Measurements from ENCODE around the gene ORM2. TPM values are rescaled to one million over a fixed set of nuclear protein-coding genes. Genes with fewer than 3 reads are reported as not detected.

The ORM2 gene
- total RNA-seq, 3 donors from 2014 or later (not counting 1 experiment from before 2014, with no cell fraction given), result not detected

DNA sequence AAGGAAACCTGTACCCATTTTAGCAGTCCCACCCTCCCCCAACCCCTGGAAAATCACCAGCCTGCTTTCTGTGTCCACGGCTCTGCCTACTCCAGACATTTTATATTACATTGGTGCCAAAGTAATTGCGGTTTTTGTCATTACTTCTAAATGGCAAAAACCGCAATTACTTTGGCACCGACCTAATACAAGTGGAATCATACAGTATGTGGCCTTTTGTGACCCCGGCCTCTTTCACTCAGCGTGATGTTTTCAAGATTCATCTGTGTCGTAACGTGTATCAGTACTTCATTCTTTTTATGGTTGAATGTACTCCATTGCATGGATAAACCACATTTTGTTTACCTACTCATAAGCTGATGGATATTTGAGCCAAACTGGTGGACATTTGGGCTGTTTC lies 16.5 kb upstream of the ORM2 start:
- 97% methylated on average over 8 of the region's 8 CpGs for WGBS (ENCODE audit: insufficient coverage)
- no peaks in the 10 kb centered on the region for H3K27me3 Mint-ChIP-seq (ENCODE audit: low read depth in 2 of 2)
- Histone ChIP-seq H3K36me3 (ENCODE audit: control insufficient read depth, insufficient read depth, low read length) (no peaks in the 10 kb centered on the region), H3K9me3 (ENCODE audit: control insufficient read depth, insufficient read depth, low read length) (no peaks in the 10 kb centered on the region), H3K27ac (ENCODE audit: low read length) (no peak overlapping the region), H3K4me3 (ENCODE audit: low read length) (no peak overlapping the region), H3K4me1 (ENCODE audit: control insufficient read depth, insufficient read depth, low read length) (no peaks in the 10 kb centered on the region), H3K27me3 (ENCODE audit: control insufficient read depth, insufficient read depth, low read length) (no peaks in the 10 kb centered on the region)
- H3K4me3 Mint-ChIP-seq, result no peak overlapping the region
- intact Hi-C loops (cut with micrococcal nuclease), result no loop called here
- TF ChIP-seq, protein P1, sequence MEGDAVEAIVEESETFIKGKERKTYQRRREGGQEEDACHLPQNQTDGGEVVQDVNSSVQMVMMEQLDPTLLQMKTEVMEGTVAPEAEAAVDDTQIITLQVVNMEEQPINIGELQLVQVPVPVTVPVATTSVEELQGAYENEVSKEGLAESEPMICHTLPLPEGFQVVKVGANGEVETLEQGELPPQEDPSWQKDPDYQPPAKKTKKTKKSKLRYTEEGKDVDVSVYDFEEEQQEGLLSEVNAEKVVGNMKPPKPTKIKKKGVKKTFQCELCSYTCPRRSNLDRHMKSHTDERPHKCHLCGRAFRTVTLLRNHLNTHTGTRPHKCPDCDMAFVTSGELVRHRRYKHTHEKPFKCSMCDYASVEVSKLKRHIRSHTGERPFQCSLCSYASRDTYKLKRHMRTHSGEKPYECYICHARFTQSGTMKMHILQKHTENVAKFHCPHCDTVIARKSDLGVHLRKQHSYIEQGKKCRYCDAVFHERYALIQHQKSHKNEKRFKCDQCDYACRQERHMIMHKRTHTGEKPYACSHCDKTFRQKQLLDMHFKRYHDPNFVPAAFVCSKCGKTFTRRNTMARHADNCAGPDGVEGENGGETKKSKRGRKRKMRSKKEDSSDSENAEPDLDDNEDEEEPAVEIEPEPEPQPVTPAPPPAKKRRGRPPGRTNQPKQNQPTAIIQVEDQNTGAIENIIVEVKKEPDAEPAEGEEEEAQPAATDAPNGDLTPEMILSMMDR (IDR thresholded peaks at IDR 0.05), result no peak
- no peaks in the 10 kb centered on the region for H3K9me3 Mint-ChIP-seq
- no peaks in the 10 kb centered on the region for H3K36me3 Mint-ChIP-seq
- ATAC-seq, result no peak
- no peaks in the 10 kb centered on the region for H3K4me1 Mint-ChIP-seq
- no peak for DNase-seq
- no peak overlapping the region for H3K27ac Mint-ChIP-seq

DNA sequence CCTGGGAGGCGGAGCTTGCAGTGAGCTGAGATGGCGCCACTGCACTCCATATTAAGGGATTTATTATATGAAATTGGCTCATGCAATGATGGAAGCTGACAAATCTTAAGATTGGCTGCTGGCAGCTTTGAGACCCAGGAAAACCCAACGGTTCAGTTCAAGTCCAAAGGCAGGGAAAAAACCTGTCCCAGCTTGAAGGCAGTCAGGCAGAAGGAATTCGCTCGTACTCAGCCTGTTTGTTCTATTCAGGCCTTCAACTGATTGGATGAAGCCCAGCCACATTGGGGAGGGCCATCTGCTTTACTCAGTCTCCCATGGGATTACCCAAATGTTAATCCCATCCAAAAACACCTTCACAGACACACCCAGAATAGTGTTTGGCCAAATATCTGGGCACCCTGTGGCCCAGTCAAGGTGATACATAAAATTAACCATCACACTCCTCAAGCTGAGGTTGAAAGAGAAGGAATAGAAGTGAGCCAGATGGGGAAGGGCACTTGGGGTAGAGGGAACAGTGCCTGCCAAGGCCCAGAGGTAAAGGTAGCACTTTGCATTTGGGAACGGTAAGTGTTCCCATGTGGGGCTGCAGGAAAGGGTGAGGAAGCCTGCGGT lies 15.3 kb upstream of the ORM2 start:
- H3K27me3 ChIP-seq (ENCODE audit: control insufficient read depth, insufficient read depth, low read length), result no peaks in the 10 kb centered on the region
- H3K9me3 ChIP-seq (ENCODE audit: control insufficient read depth, insufficient read depth, low read length), result no peaks in the 10 kb centered on the region
- TF ChIP-seq, protein P1 (IDR thresholded peaks at IDR 0.05), result no peak
- H3K4me3 ChIP-seq (ENCODE audit: low read length), result no peak overlapping the region
- Mint-ChIP-seq H3K36me3 (no peaks in the 10 kb centered on the region), H3K27ac (no peak overlapping the region), H3K27me3 (ENCODE audit: low read depth in 2 of 2) (peaks cover 0 to 4% of the 10 kb centered on the region in 2 donors), H3K4me1 (no peaks in the 10 kb centered on the region), H3K9me3 (no peaks in the 10 kb centered on the region), H3K4me3 (no peak overlapping the region)
- no peaks in the 10 kb centered on the region for H3K4me1 ChIP-seq (ENCODE audit: control insufficient read depth, insufficient read depth, low read length)
- DNase-seq (no peak), ATAC-seq (no peak)
- H3K36me3 ChIP-seq (ENCODE audit: control insufficient read depth, insufficient read depth, low read length), result no peaks in the 10 kb centered on the region
- intact Hi-C loops (cut with micrococcal nuclease), result no loop called here
- H3K27ac ChIP-seq (ENCODE audit: low read length), result no peak overlapping the region
- 83% methylated on average over 7 of the region's 7 CpGs for WGBS (ENCODE audit: insufficient coverage)

DNA sequence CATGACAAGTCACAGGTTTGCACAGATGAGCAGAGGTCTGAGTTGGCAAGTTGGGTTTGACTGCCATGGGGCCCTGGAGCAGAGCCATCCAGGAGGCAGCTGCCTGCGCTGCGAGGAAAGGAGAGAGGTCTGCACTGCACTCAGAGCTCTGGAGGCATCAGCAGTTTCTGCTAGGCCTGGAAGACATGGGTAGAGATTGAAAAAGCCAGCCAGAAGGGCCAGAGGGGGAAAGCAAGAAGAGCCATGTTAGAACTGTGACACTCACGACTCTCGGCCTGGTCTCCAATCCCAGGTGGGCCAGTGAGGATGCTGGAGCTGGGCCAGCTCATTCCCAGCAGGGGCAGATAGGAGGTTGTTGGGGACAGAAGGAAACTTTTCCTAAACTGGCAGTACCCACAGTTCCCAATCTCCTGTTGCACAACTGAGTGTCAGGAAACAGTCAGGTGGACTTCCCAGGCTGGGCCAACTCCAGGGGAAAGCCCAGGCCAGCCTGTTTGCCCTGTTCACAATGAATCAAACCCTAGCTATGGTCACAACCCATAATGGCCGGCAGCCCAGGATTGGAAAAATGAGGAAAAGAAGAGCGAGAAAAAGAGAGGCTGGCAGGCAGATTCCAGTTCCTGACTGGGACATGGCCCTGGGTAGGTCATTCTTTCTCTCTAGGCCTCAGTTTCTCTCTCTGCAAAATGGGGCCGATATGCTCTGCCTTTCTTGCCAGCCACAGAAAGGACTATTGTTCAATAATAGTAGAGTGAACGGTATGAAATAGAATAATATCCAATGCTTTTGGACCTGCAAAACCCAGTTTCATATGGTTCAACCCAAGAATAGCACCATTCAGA lies 14.6 kb upstream of the ORM2 start:
- no peaks in the 10 kb centered on the region for H3K36me3 ChIP-seq (ENCODE audit: control insufficient read depth, insufficient read depth, low read length)
- TF ChIP-seq, protein P1 (IDR thresholded peaks at IDR 0.05), result no peak
- no peak overlapping the region for H3K27ac ChIP-seq (ENCODE audit: low read length)
- intact Hi-C loops (cut with micrococcal nuclease), result no loop called here
- no peaks in the 10 kb centered on the region for H3K9me3 ChIP-seq (ENCODE audit: control insufficient read depth, insufficient read depth, low read length)
- no peak for ATAC-seq
- no peak for DNase-seq
- Mint-ChIP-seq H3K36me3 (no peaks in the 10 kb centered on the region), H3K4me1 (no peaks in the 10 kb centered on the region), H3K9me3 (no peaks in the 10 kb centered on the region), H3K4me3 (no peak overlapping the region), H3K27ac (no peak overlapping the region), H3K27me3 (ENCODE audit: low read depth in 2 of 2) (peaks cover 0 to 4% of the 10 kb centered on the region in 2 donors)
- H3K4me1 ChIP-seq (ENCODE audit: control insufficient read depth, insufficient read depth, low read length), result no peaks in the 10 kb centered on the region
- WGBS (ENCODE audit: insufficient coverage), result 92% methylated on average over 8 of the region's 8 CpGs
- no peak overlapping the region for H3K4me3 ChIP-seq (ENCODE audit: low read length)
- no peaks in the 10 kb centered on the region for H3K27me3 ChIP-seq (ENCODE audit: control insufficient read depth, insufficient read depth, low read length)

Measured in natural killer cell (primary cell).